LoVo (cell line): ENCODE results near the gene GCNT2.
"Not testable (repeated sequence)": the region's sequence is repeated elsewhere in the genome, so short reads cannot be mapped to it uniquely, and the experiment has no call there.

Source experiments
- DNase-seq: peaks from one replicate; pipeline ENCODE4 v3.0.0-alpha.2; 2016; ENCODE audit warnings: low spot score

Gene GCNT2

GRCh38 chr6:10581402-10581801 is 60.3 kb downstream of the GCNT2 start:
- DNase-seq = not testable (repeated sequence)

- DNase-seq = no peak
These were observed 61.8 kb downstream of the GCNT2 start for GRCh38 chr6:10582774-10583508.

DNA sequence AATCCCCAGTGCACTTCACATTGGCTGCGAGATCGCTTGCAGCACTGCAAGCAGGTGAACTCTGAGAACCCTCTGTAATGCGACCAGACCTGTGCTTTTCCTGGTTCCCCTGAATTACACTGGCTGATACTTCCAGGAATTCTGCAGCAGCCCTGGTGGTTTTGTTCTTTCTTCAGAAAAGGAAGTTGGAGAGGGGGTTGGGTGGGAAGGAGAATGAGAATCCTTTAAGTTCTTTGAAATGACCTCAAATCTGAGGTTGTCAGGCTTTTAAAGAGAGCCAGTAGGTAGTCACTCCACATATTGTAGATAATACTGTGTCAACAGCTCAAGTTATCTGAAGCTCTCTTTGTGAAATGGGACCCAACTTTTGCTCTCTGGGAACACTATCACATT is 62.4 kb downstream of the GCNT2 start:
- DNase-seq = no peak

DNA sequence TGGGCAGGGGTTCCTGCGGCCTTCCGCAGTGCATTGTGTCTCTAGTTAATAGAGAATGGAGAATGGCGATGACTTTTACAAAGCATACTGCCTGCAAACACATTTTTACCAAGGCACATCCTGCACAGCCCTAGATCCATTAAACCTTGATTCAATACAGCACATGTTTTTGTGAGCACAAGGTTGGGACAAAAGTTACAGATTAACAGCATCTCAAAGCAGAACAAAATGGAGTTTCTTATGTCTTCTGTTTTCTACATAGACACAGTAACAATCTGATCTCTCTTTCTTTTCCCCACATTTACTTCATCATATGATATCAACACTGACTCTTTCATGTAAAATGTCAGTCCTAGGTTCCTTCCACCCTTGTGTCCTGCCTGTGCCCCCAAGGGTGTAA is 63.5 kb downstream of the GCNT2 start:
- DNase-seq = no peak

DNA sequence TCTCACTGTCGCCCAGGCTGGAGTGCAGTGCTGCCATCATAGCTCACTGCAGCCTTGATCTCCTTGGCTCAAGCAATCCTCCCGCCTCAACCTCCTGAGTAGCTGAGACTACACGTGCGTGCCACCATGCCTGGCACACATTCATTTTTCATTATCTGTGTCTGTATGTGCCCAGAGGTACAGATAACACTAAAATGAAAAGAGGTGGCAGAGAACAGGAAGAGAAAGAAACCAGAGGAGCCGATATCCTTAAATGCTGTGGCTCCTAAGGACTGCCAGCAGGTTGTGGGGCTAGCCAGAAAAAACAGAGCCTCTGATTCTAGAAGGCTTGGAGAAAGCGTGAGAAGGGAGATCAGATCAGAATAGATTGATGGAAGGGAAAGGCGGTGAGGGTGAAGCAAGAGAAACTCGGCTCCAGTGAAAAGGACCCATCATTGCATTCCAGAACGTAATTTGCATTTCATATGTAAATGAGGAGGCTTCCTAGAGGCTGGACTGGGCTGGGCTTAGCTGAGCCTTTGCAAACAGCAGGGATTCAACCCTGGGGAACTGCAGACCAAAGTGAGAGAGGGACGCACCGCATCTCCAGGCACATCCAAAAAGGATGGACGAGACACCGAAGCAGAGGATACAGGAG is 64.2 kb downstream of the GCNT2 start:
- no peak for DNase-seq

GRCh38 chr6:10586302-10586701 is 65.2 kb downstream of the GCNT2 start:
- DNase-seq = no peak

DNA sequence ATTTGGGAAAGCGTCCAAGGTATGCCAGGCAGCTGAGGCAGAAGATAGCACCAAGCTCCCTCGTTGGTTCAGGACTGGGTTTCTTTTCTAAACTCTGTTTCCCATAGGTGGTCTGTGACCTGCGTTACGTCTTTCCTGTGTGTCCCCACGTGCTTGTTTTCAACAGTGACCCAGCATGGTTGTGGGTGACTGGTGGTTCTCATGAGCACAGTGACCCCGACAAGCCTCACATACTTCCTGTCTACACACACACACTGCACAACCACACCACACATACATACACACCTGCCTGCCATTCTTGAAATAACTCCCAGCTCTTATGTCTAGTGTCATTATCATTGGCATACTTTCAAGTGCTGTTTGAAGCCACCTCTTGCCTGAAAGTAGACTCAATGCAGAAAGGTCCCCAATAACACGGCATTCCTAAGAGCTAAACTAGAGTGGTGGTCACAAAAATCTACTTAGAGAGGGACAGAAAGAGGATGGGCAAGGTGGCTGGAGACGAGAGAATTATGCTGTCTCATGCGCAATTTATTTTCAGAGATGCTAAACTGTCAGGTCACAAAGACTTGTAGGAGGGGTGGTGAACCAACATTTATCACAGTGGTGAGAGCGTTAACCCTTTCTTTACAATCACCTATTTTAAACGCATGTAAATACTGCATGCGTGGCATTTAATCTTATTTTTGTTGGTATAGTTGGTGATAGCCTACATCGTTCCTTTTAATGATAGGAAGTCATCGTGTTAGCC is 66.7 kb downstream of the GCNT2 start:
- no peak for DNase-seq

DNA sequence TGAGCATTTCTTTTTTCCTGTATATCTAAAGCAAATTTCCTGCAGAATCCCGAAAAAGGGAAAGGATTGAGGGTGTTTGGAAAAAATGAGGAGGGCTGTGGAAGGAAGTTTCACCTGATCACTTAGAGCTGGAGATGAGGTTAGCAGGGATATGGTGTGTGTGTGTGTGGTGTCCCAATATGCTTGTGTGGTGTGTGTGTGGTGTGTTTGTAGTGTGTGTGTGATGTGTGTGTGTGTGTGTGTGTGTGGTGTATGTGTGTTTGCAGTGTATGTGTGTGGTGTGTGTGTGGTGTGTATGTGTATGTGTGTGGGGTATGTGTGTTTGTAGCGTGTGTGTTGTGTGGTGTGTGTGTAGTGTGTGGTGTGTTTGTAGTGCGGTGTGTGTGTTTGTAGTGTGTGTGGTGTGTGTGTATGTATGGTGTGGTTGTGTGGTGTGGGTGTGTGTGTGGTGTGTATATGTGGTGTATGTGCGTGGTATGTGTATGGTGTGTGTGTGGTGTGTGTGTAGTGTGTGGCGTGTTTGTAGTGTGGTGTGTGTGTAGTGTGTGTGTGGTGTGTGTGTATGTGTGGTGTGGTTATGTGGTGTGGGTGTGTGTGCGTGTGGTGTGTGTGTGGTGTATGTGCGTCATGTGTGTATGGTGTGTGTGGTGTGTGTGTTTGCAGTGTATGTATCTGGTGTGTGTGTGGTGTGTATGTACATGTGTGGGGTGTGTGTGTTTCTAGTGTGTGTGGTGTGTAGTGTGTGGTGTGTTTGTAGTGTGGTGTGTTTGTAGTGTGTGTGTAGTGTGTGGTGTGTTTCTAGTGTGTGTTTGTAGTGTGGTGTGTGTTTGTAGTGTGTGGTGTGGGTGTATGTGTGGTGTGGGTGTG is 67.6 kb downstream of the GCNT2 start:
- DNase-seq = no peak

DNA sequence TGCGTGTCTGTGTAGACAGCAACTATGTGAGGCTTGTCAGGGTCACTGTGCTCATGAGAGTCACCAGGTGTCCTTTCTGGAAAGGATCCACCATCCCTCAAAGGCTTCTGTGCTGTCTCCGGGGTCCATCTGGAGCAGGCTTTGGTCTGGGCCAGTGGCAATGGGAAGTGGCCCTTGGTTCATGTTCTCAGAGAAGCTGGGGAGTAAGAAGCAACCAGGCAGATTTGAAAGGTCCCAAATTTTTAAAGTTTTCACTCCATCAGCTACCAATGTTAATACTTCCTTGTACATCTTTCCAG is 68.2 kb downstream of the GCNT2 start:
- no peak for DNase-seq

DNA sequence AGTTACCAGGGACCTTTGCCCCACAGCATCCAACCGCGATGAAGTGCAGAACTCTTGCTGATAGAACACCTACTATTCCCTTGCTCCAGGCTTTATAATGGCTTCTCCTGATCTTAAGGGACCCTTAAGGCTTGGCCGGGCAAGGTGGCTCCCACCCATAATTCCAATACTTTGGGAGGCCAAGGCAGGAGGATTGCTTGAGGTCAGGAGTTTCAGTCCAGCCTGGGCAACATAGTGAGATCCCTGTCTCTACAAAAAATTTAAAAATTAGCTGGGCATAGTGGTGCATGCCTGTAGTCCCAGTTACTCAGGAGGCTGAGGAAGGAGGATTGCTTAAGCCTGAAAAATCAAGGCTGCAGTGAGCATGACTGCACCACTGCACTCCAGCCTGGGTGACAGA is 68.8 kb downstream of the GCNT2 start:
- no peak for DNase-seq

- no peak for DNase-seq
These were observed 70.4 kb downstream of the GCNT2 start for GRCh38 chr6:10591422-10592160.

- no peak for DNase-seq
These were observed 74.8 kb downstream of the GCNT2 start for GRCh38 chr6:10595731-10596664.

GRCh38 chr6:10597499-10598001 is 76.4 kb downstream of the GCNT2 start:
- no peak for DNase-seq

DNA sequence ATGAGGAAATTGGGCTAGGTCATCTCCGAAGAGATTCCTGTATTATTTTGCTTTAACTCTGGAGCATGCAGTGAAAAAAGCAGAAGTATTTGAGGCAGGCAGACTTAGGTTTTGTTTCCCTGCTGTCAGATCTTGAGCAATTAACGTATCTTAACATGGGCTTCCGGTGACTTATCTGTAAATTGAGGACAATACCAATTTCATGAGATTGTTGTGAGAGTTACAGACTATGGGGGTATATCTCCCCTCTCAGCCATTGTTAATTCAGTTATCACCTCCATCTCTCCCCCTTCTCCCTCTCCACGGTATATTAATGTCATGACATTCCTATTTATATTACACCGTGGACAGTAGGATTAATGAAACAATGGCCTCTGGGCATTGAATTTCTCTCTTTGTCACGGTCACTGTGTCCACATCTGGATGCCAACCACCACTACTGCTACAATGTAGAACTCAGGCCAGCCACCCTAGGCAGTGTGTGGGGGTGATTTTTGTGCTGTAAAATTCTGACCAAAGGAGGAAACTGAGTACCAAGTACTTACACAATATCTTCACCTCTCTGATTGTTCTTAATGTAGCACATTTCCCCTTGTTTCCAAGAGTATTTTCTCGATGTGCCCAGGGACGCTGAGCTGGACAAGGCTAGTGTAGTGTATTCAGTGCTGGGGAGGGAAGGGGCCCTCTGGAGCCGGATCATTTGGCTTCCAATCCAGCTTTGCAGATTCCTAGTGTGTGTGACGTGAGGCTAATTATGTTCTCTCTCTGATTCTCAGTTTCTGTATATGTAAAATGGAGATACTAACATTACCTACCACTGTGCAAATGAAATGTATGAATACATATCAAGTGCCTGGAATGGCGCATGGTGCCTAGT is 77.2 kb downstream of the GCNT2 start:
- DNase-seq = no peak

- DNase-seq = no peak
These were observed 77.9 kb downstream of the GCNT2 start for GRCh38 chr6:10599046-10599445.

- not testable (repeated sequence) for DNase-seq
These were observed 79.5 kb downstream of the GCNT2 start for GRCh38 chr6:10600681-10601080.

GRCh38 chr6:10603219-10603618 is 82.1 kb downstream of the GCNT2 start:
- DNase-seq = no peak

GRCh38 chr6:10609038-10609437 is 87.9 kb downstream of the GCNT2 start:
- no peak for DNase-seq

GRCh38 chr6:10610289-10610688 is 89.1 kb downstream of the GCNT2 start:
- no peak for DNase-seq
